NCI-H2081 treated with DMSO at 0.1 percent for 48 hours (cell line): ENCODE data around the gene GNL1.

Experiments used
- DNase-seq: peaks from one replicate; lab custom pipeline; 2025; lab: John Stamatoyannopoulos, UW

The GNL1 gene

DNA sequence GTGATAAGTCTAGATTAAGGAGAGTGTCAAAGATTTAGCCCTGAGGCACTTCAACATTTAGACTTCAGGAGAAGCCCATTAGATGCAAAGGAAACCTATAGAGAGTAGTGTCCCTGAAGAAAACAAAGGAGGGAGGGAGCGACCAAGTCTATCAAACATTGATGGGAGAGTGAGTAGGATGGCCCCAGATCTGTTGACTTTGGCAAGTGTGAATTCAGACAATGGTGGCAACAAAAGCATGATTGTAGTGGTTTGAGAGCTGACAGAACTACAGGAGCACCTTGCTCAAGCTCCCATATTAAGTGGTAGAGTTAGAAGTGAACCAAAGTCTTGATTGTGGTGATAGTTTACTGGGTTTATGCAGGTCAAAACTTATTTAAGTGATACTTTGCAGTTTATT is 14.0 kb upstream of the GNL1 start:
- no peak for DNase-seq

DNA sequence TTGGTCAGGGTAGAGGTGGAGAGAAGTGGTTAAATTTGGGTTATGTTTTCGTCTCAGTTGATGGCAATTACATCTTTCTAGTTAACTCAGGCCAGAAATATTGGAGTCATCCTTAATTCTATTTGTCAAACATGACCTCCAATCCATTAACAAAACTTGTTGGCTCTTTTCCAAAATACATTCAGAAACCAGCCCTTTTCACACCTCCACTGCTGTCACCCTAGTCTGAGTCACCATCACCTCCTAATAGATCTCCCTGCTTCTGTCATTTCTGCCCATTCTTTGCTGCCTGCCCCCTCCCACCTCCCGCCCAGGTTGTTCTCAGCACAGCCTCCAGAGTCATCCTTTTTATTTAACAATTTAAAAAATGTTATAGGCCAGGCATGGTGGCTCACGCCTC is 12.0 kb upstream of the GNL1 start:
- no peak for DNase-seq

DNA sequence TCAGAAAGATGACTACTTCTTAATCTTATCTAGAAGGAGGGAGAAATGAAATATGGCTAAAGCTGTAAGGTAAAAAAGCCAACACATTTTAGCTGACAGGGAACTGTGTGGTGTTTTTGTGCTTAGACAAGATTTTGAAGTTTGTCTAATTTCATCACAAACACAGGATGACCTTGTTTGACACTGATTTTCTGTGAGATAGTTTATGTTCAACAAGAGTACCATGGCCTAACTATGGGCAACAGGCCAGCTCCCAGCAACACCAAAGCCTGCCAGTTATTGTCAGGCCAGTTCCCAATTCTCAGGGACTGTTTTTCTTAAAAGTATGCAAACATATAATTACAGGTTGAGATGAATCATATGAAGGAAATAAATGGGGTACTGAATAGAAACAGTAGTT is 9.5 kb upstream of the GNL1 start:
- DNase-seq = no peak

DNA sequence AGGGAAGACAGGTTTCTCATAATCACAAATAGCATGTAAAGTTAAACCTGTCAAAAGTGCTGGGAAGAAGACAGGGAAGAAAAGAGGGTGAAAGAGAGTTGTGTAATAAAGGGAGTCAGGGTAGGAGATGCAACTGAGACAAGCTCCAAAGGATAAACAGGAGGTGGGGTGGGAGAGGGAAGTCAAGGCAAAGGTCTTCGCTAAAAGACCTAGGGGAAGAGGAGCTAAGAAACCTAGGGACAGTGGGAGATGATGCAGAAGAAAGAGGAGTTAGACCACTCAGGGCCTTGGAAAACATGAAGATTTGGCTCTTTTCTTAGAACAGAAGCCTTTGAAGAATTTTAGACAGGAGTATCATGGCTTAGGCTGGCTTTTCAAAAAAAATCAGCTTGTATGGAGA is 7.8 kb upstream of the GNL1 start:
- DNase-seq = no peak

DNA sequence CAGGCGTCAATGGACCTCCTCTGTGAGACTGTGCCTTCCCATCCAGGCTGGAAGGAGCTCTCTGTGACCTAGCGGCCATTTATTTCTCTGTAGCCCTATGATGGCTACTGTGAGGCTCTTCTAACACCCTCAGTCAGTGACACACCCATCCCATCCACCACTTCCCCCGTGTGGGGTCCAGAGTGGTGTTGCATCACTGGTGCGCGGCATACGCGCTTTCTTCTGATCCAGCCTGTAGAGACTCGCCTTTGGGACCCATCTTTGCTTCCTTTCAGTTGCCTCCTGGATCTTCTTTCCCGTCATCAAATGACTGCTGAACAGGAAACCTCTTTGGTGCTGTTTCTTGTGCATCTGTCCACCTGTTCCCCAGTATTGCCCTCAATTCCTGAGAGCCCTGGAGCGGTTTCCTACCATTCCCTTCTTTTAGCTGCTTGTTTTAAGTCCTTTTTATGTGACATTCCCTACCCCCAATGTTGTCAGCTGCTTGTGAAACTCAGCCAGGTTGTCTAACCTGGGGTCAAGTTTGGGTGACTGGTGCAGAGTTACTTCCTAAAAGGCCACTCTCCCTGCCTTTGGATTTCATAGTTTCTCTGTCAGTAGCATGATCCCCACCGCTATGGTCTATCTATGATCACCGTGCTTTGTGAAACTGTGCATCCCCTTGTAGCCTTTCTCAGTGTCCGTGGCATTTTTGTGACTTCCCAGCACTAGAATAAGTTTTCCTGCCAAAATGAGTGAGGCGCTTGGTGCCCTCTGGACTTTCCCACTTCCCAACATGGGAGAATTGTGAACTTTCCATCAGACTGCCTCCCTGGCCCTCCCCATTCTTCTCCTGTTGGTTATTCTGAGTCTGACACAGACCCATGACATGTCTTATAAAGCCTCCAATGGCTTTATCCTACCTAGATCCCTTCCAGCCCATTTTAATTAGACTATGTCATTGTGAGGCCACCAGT is 6.5 kb upstream of the GNL1 start:
- no peak for DNase-seq

DNA sequence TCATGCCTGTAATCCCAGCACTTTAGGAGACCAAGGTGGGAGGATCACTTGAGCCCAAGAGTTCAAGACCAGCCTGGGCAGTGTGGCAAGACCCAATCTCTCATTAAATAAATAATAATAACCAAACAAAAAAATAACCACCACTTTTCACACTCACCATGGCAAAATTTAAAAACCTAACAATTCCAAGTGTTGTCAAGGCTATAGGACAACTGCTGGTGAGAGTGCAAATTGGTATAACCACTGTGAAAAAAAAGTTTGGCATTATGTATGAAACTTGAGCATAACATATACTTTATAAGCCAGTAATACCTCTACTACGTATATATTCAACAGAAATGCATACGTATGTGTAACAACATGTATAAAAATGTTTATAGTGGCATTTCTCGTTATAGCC is 4.6 kb upstream of the GNL1 start:
- no peak for DNase-seq

DNA sequence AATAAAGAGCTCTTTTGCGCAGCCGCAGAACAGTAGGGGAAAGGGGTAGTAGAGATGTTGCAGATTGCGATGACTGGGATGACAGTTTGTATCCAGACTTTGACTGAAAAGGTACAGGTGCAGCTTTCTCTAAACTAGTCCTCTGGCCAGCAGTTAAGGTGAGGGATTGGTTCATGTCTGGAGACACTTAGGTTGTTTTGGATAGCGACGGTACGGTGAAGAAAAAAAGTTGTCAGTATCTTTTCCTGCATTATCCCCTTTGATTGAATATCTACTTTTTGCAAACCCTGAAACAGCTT is 1.3 kb upstream of the GNL1 start:
- peak; percentile 4 for DNase-seq

DNA sequence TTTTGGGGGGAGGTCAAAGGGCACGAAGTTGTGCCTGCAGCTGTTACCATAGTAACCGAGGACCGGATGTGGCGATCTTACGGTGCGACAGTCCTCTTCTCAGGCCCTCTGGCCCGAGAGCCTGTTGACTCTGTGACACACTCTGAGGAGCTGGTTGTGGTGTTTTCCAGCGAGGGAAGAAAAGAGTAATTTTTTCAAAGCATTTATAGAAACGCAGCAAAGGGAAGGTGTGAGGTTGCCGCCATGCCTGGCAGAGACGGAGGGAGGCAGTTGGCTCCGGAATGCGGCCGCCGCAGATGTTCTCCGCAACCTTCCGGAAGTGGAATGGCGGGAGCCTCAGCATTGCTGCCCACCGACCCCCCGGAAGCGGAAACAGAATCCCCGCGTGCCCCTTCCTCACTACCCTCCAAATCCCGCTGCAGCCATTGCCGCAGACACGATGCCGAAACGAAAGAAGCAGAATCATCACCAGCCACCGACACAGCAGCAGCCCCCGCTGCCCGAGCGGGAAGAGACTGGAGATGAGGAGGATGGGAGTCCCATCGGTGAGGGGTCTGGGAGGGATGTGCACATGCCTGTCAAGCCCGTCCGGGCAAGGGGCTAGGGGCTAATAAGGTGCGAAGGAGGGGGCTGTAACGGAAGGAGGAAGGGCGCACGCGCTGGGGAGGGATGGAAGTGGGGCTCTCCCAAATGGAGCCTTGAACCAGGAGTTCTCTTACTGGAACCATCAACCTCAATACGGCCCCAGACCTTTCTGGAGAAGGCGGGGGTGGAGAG is 805 bp upstream of the GNL1 start, which contains the start of gene PRR3:
Gene PRR3 (plus strand): TSS at position 390 of the 777 bp plus-strand sequence. CDS start 50 bp downstream, at position 440.
- peak; percentile 66 for DNase-seq

DNA sequence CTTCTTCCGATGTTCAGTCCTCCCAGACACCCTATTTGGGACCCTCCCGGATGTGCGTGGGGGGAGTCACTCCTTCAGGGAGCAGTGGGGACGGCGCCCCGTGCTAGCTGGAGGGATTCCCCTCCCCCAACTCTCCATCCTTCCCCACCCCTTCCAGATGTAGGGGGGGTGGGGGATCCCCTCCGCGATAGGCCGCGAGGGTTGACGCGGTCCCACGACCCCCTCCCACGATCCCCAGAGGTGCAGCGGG is 548 bp downstream of the GNL1 start:
- DNase-seq = no peak

DNA sequence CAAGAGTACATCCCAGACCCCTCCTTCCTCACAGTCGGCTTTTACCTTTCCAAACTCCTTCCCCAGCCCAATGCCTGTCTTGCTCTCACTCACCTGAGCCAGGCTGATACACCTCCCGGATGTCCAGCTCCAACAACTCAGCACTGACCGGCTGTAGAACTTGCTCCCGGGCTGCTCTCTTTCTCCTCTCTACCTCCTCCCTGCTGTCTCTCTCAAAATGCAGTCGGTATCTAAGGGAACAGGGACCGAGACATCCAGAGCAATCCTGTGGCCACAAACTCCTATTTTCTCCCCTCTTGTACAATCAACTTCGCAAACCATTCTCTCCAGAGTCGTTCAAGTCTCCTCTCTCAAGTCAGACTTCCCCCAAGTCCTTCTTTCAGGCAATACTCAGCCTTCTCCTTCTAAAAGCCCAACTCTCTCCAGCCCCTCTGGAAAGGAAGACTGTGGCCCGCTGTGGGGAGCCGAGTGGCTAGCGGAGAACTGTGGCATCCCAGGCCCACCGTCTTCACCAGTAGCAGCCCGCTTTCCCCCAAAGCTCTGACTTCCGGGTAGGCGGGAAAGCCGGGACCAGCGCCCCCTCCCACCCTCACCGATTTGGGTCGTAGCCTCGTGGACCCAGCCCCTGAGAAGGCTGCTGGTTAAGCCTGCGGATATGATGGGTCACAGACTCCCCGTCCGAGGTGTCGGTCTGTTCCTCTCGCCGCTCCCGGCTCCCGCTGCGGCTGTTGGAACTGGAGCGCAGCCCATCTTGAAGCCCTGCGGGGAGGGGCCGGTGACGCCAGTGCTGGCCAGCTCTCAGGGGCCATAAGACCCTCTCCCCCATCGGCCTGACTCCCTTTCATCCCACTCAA is 1.1 kb downstream of the GNL1 start:
- no peak for DNase-seq

DNA sequence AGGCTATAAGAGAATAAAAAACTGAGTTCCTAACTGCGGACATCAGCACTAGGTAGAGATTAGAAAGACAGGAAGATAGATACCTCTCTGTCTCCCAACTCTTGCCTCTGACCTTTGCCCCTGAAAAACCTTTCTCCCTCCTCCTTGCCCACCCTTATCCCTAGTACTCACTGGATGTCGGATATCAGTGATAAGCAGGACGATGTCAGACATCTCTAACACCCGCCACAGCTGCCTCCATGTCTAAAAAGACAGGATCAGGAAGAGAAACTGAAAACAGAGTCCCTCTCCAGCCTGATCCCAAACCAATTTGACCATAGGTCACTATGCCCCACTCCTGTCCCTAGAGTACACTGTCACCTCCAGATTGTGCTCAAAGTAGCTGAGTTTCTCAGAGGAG is 1.9 kb downstream of the GNL1 start:
- DNase-seq = no peak

DNA sequence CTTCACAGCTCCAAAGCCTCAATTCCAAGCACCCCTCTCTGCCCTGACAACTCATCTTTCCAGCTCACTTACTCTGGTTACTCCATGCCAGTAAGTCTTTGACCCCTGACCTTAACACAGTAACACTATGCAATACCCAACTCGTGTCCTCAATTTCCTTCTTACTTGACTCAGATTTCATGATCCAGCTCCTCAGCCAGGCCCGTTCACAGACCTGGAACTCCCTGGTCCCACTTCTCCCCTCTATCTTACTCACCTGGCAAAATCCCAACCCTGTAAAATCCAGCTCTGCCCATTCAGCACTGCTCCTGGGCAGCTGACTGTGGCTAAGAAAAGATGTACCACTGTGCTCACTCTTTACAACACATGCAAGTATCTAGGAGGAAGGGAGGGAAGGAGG is 7.9 kb downstream of the GNL1 start:
- DNase-seq = no peak

DNA sequence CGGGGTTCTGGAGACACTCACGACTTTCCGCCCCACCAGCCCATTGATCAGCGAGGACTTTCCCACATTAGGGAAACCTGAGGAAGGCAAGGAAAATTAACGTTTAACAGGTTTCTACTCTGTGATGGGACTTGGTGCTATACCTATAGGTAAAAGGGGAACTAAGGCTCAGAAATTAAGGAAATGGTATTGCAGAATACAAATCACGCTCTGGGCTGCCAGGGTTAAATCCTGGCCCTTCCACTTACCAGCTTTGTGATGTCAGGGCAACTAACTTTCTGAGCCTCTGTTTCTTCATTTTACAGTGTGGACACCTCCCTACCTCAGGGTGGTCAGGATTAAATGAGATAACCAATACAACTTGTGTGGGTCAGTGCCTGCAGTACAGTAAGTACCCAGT is 8.8 kb downstream of the GNL1 start:
- DNase-seq = no peak

DNA sequence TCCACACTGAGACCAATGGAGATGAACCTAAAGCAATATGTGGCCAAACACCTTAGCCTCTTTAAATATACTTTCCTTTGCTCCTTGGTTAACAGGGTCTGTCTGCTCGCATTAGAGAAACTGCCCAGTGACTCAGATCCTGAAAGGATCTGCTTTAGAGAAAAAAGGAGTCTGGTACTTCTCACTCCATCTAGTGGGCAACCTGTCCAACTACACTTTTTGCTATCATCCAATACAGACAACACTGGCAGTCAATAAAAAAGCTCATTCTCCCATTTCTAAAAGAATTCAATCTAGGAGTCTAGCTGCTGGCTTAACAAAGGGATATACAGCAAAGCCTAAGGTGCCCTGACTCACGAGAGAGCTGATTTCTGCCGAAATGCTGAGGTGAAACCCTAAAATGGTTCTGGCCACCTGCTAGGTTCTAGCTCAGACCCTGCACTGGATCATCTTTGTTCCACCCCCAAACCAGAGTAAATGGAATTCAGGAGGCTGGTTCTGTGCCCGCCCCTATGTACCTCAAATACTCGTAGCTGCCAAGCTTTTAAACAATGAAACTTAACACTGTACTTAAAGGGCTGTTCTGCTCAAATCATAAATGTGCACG is 11.5 kb downstream of the GNL1 start:
- DNase-seq = no peak

DNA sequence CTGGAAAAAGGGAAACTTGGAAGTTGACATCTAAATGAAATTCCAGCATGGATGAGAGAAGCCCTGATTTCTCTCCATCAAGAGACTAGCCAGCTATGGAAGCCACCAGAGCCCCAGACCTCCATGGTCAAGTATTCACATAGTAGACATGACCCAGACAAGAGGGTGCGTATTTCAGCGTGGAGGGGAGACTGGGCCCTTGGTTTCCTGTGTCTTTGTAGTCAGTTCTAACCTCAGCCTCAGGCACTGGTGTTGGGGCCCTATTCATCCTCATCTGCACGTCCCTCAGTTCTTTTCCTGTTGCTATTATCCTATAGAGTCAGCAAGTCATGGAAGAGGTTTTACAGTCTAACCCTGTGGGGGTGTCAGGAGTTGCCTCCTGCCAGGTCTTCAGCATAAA is 12.5 kb downstream of the GNL1 start:
- no peak for DNase-seq

DNA sequence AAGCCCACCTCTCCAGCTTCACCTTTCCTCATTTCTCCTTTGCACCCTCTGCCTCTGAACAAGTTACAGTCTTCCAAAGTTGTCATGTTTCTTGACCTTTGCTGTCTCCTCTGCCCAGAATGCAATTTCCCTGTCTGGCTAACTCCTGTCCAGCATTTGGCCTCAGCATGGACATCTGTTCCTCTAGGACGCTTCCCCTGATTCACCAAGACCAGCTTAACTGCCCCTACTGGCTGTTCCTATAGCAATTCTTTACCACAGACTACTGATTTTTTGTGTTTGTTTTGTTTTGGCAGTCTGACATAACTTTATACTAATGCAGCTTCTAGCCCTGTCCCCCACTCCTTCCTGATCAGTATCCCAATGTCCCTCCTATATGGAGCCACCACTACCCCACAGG is 13.4 kb downstream of the GNL1 start:
- DNase-seq = no peak

DNA sequence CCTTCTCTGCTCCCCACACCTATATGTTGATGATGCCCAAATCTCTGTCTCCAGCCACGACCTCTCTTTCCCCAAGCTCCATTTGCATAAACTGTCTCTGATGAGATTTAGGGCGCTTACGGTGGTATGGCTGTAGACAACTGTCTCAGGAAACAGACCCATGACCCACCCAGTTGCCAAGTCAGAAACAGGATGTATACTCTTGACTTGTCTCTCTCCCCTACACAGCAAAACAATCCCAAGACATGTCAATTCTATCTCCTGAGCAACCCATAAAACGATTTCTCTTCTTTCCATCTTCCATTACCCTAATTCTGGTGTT is 13.9 kb downstream of the GNL1 start:
- DNase-seq = no peak

DNA sequence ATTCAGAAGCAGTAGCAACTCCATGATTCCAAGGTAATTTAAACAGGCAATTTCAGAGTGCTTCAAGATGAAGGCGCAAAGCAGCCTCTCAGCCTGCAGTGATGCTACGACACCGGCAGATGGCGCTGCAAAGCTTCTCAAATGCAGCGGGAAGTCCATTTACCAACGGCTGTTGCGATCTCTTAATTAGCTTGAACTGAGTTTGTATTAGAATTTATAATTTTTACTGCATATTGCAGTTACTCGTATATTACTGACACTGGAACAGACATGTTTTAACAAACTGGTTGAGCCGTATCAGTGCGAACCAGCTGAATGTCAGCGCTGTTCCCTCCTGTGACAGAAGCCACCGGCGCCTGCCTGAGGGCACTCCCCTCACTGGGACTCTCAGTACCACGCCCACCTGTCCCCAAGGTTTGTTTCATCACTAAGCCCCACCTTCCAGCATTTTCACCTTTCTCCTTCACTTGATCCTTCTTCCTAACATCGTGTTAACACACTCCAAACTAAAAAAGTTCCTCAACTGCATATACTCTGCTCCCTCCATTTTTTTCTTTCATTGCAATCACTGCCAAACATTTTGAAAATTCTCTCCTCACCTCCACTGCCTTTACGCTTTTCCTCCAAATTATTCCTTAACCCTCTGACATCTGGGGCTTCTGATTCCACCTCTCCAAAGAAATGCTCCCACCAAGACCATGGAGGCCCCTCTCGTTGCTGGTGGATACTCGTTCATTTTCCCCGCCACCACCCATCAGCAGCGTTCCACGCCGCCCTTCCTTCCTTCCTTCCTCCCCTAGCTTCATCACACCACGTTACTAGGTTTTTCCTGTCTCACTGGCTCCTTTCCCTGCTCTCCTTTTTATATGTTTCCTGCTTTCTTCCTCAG is 14.5 kb downstream of the GNL1 start:
- peak; percentile 53 for DNase-seq

DNA sequence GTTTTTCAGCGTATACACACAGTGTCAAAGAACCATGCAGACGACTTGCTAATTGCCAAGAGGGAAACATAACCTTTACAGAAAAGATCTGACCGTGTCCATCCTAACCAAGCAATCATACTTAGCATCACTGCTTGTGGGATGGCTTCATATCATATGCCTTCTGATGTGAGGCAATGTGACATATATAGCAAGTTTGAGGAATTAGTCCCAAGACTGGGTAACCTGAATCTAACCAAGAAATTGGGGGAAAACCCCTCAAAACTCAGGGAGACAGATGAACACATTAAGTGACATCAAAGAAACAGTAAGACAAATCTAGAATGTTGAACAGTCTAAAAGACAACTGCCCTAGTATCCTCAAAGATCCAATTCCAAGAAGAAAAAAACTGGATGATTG is 18.4 kb downstream of the GNL1 start:
- no peak for DNase-seq

DNA sequence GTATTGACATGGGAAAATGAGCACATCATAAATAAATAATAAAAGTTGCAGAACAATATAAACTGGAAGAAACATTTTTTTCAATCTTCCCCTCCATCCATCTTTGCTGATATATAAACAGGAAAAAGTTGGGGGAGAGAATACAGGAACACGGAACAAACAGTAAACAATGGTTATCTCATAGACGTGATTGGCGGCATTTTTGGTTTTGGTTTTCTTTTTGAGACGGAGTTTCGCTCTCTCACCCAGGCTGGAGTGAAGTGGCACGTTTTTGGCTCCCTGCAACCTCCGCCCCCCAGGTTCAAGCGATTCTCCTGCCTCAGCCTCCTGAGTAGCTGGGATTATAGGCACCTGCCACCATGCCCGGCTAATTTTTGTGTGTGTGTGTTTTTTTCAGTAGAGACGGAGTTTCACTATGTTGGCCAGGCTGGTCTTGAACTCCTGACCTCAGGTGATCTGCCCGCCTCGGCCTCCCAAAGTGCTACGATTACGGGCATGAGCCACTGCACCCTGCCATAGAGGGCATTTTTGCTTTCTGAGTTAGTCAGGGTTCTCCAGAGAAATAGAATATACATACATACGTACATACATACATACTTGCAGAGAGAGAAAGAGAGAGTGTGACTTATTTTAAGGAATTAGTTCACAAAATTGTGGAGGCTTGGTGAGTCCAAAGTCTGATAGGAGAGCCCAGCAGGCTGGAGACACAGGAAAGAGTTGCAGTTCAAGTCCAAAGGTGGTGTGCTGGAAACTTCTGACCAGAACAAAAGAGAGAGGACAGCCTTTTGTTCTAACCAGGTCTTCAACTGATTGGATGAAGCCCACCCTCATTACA is 22.6 kb downstream of the GNL1 start:
- no peak for DNase-seq

DNA sequence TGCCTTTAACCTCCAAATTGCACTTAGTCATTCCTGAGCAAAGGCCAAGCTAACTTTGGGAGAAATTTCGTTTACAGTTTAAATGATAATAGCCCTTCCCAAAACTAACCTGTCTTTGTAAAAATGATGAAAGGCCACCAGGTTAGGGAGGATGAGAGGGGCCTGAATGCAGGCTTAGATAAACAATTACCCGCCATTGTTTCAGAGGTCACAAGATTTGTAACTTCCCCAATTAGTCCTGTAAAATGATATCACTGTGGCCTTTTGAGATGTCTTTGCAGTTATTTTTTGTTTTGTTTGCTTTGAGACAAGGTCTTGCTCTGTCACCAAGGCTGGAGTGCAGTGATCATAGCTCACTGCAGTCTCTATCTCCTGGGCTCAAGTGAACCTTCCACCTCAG is 26.3 kb downstream of the GNL1 start:
- no peak for DNase-seq
